ENCODE results near the gene LYRM2. TPM values are rescaled to one million over a fixed set of nuclear protein-coding genes. Genes with fewer than 3 reads are reported as not detected.
A peak's percentile ranks its signal among the peaks of the same experiment; 100 is the strongest.
"Not testable (repeated sequence)": the region's sequence is repeated elsewhere in the genome, so short reads cannot be mapped to it uniquely, and the experiment has no call there.

LYRM2 gene
- total and polyA plus RNA-seq, 7 experiments from 2014 or later, result 18.1 to 79.2 (median 35.4) TPM

- Histone ChIP-seq H3K4me3 (ENCODE audit: low read length) (no peak overlapping the region), H3K27me3 (ENCODE audit: control insufficient read depth in 2 of 2, insufficient read depth in 2 of 2, low read length in 2 of 2) (no peaks in the 10 kb centered on the region), H3K27ac (ENCODE audit: low read depth, low read length) (no peak overlapping the region), H3K36me3 (ENCODE audit: control insufficient read depth in 2 of 3, insufficient read depth in 3 of 3, low read length in 3 of 3) (peaks cover 0 to 84% (median 27%) of the 10 kb centered on the region in 3 experiments), H3K4me1 (ENCODE audit: control insufficient read depth in 2 of 2, insufficient read depth in 2 of 2, low read length in 2 of 2) (no peaks in the 10 kb centered on the region), H3K9me3 (ENCODE audit: control insufficient read depth in 2 of 3, low read length in 3 of 3) (no peaks in the 10 kb centered on the region)
- CTCF ChIA-PET, result interaction anchor here (0.6 to 0.7 kb wide), 2 partner anchors 15 to 232 kb away, joined by 3 read pairs; no protein-coding TSS in a partner anchor
- intact Hi-C loops (cut with micrococcal nuclease), result no loop called here
- Mint-ChIP-seq H3K36me3 (peaks cover 15 to 57% (median 22%) of the 10 kb centered on the region in 5 donors), H3K27me3 (no peaks in the 10 kb centered on the region), H3K4me1 (no peaks in the 10 kb centered on the region), H3K27ac (no peak overlapping the region), H3K4me3 (no peak overlapping the region), H3K9me3 (no peaks in the 10 kb centered on the region)
- POLR2A ChIA-PET, result interaction anchor here (0.7 kb wide), 1 partner anchor 13 kb away, joined by 3 read pairs; no protein-coding TSS in a partner anchor
- DNase-seq, result no peak
- ATAC-seq, result no peak
These were observed 12.0 kb upstream of the LYRM2 start for GRCh38 chr6:89650579-89650978.

- H3K4me1 Mint-ChIP-seq, result no peaks in the 10 kb centered on the region
- no peak overlapping the region for H3K4me3 Mint-ChIP-seq
- CTCF ChIA-PET, result no interaction called here
- Histone ChIP-seq H3K36me3 (ENCODE audit: control insufficient read depth in 2 of 3, insufficient read depth in 3 of 3, low read length in 3 of 3) (peaks cover 0 to 81% (median 32%) of the 10 kb centered on the region in 3 experiments), H3K27ac (ENCODE audit: low read depth, low read length) (no peak overlapping the region), H3K4me3 (ENCODE audit: low read length) (no peak overlapping the region), H3K4me1 (ENCODE audit: control insufficient read depth in 2 of 2, insufficient read depth in 2 of 2, low read length in 2 of 2) (no peaks in the 10 kb centered on the region), H3K9me3 (ENCODE audit: control insufficient read depth in 2 of 3, low read length in 3 of 3) (no peaks in the 10 kb centered on the region), H3K27me3 (ENCODE audit: control insufficient read depth in 2 of 2, insufficient read depth in 2 of 2, low read length in 2 of 2) (no peaks in the 10 kb centered on the region)
- H3K27ac Mint-ChIP-seq, result no peak overlapping the region
- DNase-seq, result no peak
- no peak for ATAC-seq
- peaks cover 15 to 60% (median 24%) of the 10 kb centered on the region in 5 donors for H3K36me3 Mint-ChIP-seq
- H3K9me3 Mint-ChIP-seq, result no peaks in the 10 kb centered on the region
- POLR2A ChIA-PET, result no interaction called here
- intact Hi-C loops (cut with micrococcal nuclease), result no loop called here
- H3K27me3 Mint-ChIP-seq, result no peaks in the 10 kb centered on the region
These were observed 11.1 kb upstream of the LYRM2 start for GRCh38 chr6:89649682-89650081.

DNA sequence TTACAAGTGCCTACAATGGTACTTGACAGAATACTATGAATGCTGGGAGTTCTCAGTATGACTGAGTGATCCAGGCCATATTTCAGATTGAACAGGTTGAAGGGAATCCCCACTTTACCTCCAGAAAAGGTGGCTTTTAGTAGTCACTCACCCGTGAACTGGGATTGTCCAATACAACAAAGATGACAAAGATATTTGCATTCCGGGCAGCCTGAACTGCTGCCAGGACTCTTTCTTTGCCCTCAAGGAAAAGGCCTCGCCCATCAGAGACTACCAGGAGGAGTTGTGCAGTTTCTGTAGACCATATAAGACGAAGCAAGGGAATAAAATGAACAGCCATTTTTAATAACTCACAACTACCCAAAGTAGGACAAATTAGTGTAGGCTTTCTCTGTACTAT, 6.3 kb upstream of the LYRM2 start:
- CTCF ChIA-PET, result no interaction called here
- intact Hi-C loops (cut with micrococcal nuclease), result no loop called here
- H3K36me3 Mint-ChIP-seq, result peaks cover 10 to 41% (median 16%) of the 10 kb centered on the region in 5 donors

GRCh38 chr6:89643406-89643805, 4.9 kb upstream of the LYRM2 start:
- ChIA-PET POLR2A (interaction anchor here (0.5 kb wide), 1 partner anchor 904 kb away, joined by 3 read pairs; no protein-coding TSS in a partner anchor), CTCF (interaction anchor here (0.6 kb wide), 1 partner anchor 35 kb away, joined by 8 read pairs; no protein-coding TSS in a partner anchor)
- H3K9me3 ChIP-seq (ENCODE audit: control insufficient read depth in 2 of 3, low read length in 3 of 3), result no peaks in the 10 kb centered on the region
- no peaks in the 10 kb centered on the region for H3K9me3 Mint-ChIP-seq
- H3K27me3 ChIP-seq (ENCODE audit: control insufficient read depth in 2 of 2, insufficient read depth in 2 of 2, low read length in 2 of 2), result no peaks in the 10 kb centered on the region
- H3K27me3 Mint-ChIP-seq, result peaks cover 0 to 1% (median 0%) of the 10 kb centered on the region in 5 donors
- H3K36me3 Mint-ChIP-seq, result peaks cover 10 to 38% (median 16%) of the 10 kb centered on the region in 5 donors
- no peak overlapping the region for H3K4me3 Mint-ChIP-seq
- no peak overlapping the region for H3K27ac ChIP-seq (ENCODE audit: low read depth, low read length)
- intact Hi-C loops (cut with micrococcal nuclease), result no loop called here
- H3K36me3 ChIP-seq (ENCODE audit: control insufficient read depth in 2 of 3, insufficient read depth in 3 of 3, low read length in 3 of 3), result peaks cover 0 to 56% (median 22%) of the 10 kb centered on the region in 3 experiments
- no peak overlapping the region for H3K4me3 ChIP-seq (ENCODE audit: low read length)
- DNase-seq (no peak), ATAC-seq (no peak)
- H3K4me1 ChIP-seq (ENCODE audit: control insufficient read depth in 2 of 2, insufficient read depth in 2 of 2, low read length in 2 of 2), result peaks cover 0 to 9% of the 10 kb centered on the region in 2 donors
- H3K4me1 Mint-ChIP-seq, result peaks cover 3 to 15% (median 12%) of the 10 kb centered on the region in 7 donors
- H3K27ac Mint-ChIP-seq, result no peak overlapping the region

More for the DNA sequence above, 6.3 kb upstream of the LYRM2 start:
- H3K9me3 Mint-ChIP-seq, result no peaks in the 10 kb centered on the region
- POLR2A ChIA-PET, result no interaction called here
- no peaks in the 10 kb centered on the region for H3K27me3 Mint-ChIP-seq
- DNase-seq (no peak), ATAC-seq (no peak)
- peaks cover 0 to 4% (median 0%) of the 10 kb centered on the region in 7 donors for H3K4me1 Mint-ChIP-seq
- peaks cover 0 to 61% (median 29%) of the 10 kb centered on the region in 3 experiments for H3K36me3 ChIP-seq (ENCODE audit: control insufficient read depth in 2 of 3, insufficient read depth in 3 of 3, low read length in 3 of 3)
- no peak overlapping the region for H3K4me3 Mint-ChIP-seq
- H3K27ac Mint-ChIP-seq, result peak overlapping the region in 1 of 9 donors; percentile 34
- H3K27ac ChIP-seq (ENCODE audit: low read depth, low read length), result no peak overlapping the region
- H3K4me3 ChIP-seq (ENCODE audit: low read length), result no peak overlapping the region
- no peaks in the 10 kb centered on the region for H3K27me3 ChIP-seq (ENCODE audit: control insufficient read depth in 2 of 2, insufficient read depth in 2 of 2, low read length in 2 of 2)
- no peaks in the 10 kb centered on the region for H3K9me3 ChIP-seq (ENCODE audit: control insufficient read depth in 2 of 3, low read length in 3 of 3)
- H3K4me1 ChIP-seq (ENCODE audit: control insufficient read depth in 2 of 2, insufficient read depth in 2 of 2, low read length in 2 of 2), result no peaks in the 10 kb centered on the region

GRCh38 chr6:89642956-89643355, 4.4 kb upstream of the LYRM2 start:
- Mint-ChIP-seq H3K27ac (peak overlapping the region in 1 of 9 donors; percentile 23), H3K4me1 (peaks cover 3 to 20% (median 17%) of the 10 kb centered on the region in 7 donors), H3K27me3 (peaks cover 0 to 3% (median 0%) of the 10 kb centered on the region in 5 donors), H3K36me3 (peaks cover 10 to 40% (median 18%) of the 10 kb centered on the region in 5 donors), H3K9me3 (no peaks in the 10 kb centered on the region), H3K4me3 (no peak overlapping the region)
- Histone ChIP-seq H3K27me3 (ENCODE audit: control insufficient read depth in 2 of 2, insufficient read depth in 2 of 2, low read length in 2 of 2) (no peaks in the 10 kb centered on the region), H3K27ac (ENCODE audit: low read depth, low read length) (no peak overlapping the region), H3K4me3 (ENCODE audit: low read length) (no peak overlapping the region), H3K36me3 (ENCODE audit: control insufficient read depth in 2 of 3, insufficient read depth in 3 of 3, low read length in 3 of 3) (peaks cover 0 to 52% (median 22%) of the 10 kb centered on the region in 3 experiments), H3K4me1 (ENCODE audit: control insufficient read depth in 2 of 2, insufficient read depth in 2 of 2, low read length in 2 of 2) (peaks cover 4 to 10% of the 10 kb centered on the region in 2 donors), H3K9me3 (ENCODE audit: control insufficient read depth in 2 of 3, low read length in 3 of 3) (no peaks in the 10 kb centered on the region)
- POLR2A ChIA-PET, result no interaction called here
- ATAC-seq (no peak), DNase-seq (no peak)
- intact Hi-C loops (cut with micrococcal nuclease), result no loop called here
- CTCF ChIA-PET, result no interaction called here

GRCh38 chr6:89641581-89641980, 3.0 kb upstream of the LYRM2 start:
- ATAC-seq; H3K9me3 Mint-ChIP-seq; H3K4me3 ChIP-seq (ENCODE audit: low read length); H3K27ac ChIP-seq (ENCODE audit: low read depth, low read length); CTCF ChIA-PET; H3K27me3 ChIP-seq (ENCODE audit: control insufficient read depth in 2 of 2, insufficient read depth in 2 of 2, low read length in 2 of 2); POLR2A ChIA-PET; intact Hi-C loops (cut with micrococcal nuclease); H3K27me3 Mint-ChIP-seq; H3K9me3 ChIP-seq (ENCODE audit: control insufficient read depth in 2 of 3, low read length in 3 of 3); DNase-seq; H3K4me3 Mint-ChIP-seq: not testable (repeated sequence)
- Histone ChIP-seq H3K4me1 (ENCODE audit: control insufficient read depth in 2 of 2, insufficient read depth in 2 of 2, low read length in 2 of 2) (peaks cover 9 to 15% of the 10 kb centered on the region in 2 donors), H3K36me3 (ENCODE audit: control insufficient read depth in 2 of 3, insufficient read depth in 3 of 3, low read length in 3 of 3) (peaks cover 6 to 42% (median 18%) of the 10 kb centered on the region in 3 experiments)
- H3K36me3 Mint-ChIP-seq, result peaks cover 3 to 37% (median 11%) of the 10 kb centered on the region in 5 donors
- peak overlapping the region in 3 of 9 donors; percentile 51 to 73 (median 66) for H3K27ac Mint-ChIP-seq
- H3K4me1 Mint-ChIP-seq, result peaks cover 3 to 31% (median 22%) of the 10 kb centered on the region in 7 donors

DNA sequence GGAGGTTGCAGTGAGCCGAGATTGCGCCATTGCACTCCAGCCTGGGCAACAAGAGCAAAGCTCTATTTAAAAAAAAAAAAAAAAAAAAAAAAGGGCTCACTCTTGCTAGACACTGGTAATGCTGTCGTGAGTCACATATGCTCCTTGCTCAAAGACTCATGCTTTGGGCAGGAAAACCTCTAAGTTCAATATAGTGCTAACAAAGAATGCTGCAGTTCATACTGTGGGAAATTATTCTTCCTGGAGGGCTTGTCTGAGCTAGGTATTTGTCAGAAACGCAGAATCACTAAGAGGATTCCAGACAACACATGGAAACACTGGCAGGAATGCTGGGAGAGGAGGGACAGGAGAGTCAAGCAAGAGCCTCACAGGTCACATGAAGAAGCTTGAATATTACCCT, 2.3 kb upstream of the LYRM2 start:
- peaks cover 6 to 43% (median 17%) of the 10 kb centered on the region in 5 donors for H3K36me3 Mint-ChIP-seq
- Histone ChIP-seq H3K27ac (ENCODE audit: low read depth, low read length) (no peak overlapping the region), H3K9me3 (ENCODE audit: control insufficient read depth in 2 of 3, low read length in 3 of 3) (no peaks in the 10 kb centered on the region), H3K4me1 (ENCODE audit: control insufficient read depth in 2 of 2, insufficient read depth in 2 of 2, low read length in 2 of 2) (peaks cover 9 to 15% of the 10 kb centered on the region in 2 donors), H3K36me3 (ENCODE audit: control insufficient read depth in 2 of 3, insufficient read depth in 3 of 3, low read length in 3 of 3) (peaks cover 7 to 42% (median 21%) of the 10 kb centered on the region in 3 experiments), H3K4me3 (ENCODE audit: low read length) (no peak overlapping the region), H3K27me3 (ENCODE audit: control insufficient read depth in 2 of 2, insufficient read depth in 2 of 2, low read length in 2 of 2) (no peaks in the 10 kb centered on the region)
- POLR2A ChIA-PET, result interaction anchor here (0.7 kb wide), 2 partner anchors 10 to 32 kb away, joined by 3 read pairs; no protein-coding TSS in a partner anchor
- peaks cover 0 to 2% (median 0%) of the 10 kb centered on the region in 11 donors for H3K9me3 Mint-ChIP-seq
- ATAC-seq (no peak), DNase-seq (no peak)
- intact Hi-C loops (cut with micrococcal nuclease), result no loop called here
- peak overlapping the region in 5 of 9 donors; percentile 1 to 73 (median 46) for H3K27ac Mint-ChIP-seq
- H3K4me3 Mint-ChIP-seq, result no peak overlapping the region
- peaks cover 4 to 37% (median 25%) of the 10 kb centered on the region in 7 donors for H3K4me1 Mint-ChIP-seq
- H3K27me3 Mint-ChIP-seq, result peaks cover 0 to 3% (median 0%) of the 10 kb centered on the region in 5 donors
- CTCF ChIA-PET, result no interaction called here

Measured in naive thymus-derived CD4-positive, alpha-beta T cell (primary cell).